ENCODE measurements around the gene ITPKC.

The ITPKC gene

DNA sequence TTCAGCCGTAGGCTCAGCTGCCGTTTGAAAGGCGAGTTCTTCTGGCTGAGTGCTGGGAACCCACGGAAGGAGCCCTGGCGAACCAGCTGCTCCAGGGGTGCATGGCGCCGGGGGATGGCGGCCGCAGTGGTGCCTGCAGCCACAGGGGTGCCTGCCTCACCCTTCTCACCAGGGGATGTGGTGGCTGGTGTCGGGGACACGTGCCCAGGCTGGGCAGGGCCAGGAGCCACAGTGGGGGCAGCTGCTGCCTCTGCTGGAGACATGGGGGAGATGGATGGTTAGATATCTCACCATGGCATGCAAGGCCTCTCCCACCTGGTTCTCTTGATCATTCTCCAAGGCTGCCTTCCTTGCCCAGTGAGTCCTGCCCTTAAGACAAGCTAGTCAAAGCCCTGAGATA lies 43.5 kb upstream of the ITPKC start:
- in situ Hi-C loops (cut with MboI; ENCODE audit: low sequenced_read_pairs, unreplicated experiment) = loop anchor here (25.0 kb wide), 1 partner anchor 489 kb away; no protein-coding TSS in a partner anchor
- no peak for DNase-seq (ENCODE audit: low spot score)

DNA sequence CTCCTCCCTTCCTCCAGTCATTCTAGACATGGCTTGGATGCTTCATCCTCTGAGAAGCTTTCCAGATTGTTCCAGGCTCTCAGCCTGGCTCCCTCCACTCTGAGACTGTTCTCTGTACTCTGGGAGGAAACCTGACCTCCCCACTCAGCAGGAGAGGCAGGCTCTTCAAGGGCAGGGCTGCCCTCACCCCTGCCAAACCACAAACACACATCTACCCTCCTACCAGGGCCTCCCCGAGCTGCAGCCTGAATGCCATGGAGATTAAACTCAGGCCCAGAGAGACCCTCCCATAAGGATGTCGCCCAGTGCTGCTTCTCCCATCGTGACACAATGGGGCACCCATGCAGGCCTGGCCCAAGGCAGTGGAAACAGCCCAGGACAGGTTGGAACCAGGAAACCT lies 42.6 kb upstream of the ITPKC start:
- TF ChIP-seq, protein P1, sequence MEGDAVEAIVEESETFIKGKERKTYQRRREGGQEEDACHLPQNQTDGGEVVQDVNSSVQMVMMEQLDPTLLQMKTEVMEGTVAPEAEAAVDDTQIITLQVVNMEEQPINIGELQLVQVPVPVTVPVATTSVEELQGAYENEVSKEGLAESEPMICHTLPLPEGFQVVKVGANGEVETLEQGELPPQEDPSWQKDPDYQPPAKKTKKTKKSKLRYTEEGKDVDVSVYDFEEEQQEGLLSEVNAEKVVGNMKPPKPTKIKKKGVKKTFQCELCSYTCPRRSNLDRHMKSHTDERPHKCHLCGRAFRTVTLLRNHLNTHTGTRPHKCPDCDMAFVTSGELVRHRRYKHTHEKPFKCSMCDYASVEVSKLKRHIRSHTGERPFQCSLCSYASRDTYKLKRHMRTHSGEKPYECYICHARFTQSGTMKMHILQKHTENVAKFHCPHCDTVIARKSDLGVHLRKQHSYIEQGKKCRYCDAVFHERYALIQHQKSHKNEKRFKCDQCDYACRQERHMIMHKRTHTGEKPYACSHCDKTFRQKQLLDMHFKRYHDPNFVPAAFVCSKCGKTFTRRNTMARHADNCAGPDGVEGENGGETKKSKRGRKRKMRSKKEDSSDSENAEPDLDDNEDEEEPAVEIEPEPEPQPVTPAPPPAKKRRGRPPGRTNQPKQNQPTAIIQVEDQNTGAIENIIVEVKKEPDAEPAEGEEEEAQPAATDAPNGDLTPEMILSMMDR (IDR thresholded peaks at IDR 0.05; ENCODE audit: borderline replicate concordance, control extremely low read depth, extremely low read depth, insufficient read depth, missing control alignments) = no peak
- no peak for DNase-seq (ENCODE audit: low spot score)
- in situ Hi-C loops (cut with MboI; ENCODE audit: low sequenced_read_pairs, unreplicated experiment) = loop anchor here (25.0 kb wide), 1 partner anchor 488 kb away; no protein-coding TSS in a partner anchor

More for the DNA sequence above, 43.5 kb upstream of the ITPKC start:
- TF ChIP-seq, protein P1 (IDR thresholded peaks at IDR 0.05; ENCODE audit: borderline replicate concordance, control extremely low read depth, extremely low read depth, insufficient read depth, missing control alignments) = no peak

DNA sequence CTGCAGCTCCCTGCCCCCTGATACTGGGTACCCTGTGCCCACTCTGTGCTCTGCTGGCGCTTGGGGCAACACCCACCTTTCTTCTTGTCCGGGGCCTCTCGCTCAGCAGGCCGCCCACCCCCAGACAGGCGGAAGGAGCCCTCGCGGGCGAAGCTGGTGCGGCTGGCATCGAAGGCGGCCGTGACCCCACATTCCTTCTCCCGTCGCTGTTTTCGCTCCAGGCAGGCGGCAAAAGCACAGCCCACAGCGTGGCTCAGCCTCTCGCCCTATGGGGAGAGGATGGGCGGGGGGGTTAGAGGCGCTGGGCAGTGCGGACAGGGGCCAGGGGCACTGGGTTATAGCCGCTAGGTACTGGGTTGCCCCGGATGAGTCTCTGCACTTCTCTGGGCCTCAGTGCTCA lies 39.8 kb upstream of the ITPKC start:
- in situ Hi-C loops (cut with MboI; ENCODE audit: low sequenced_read_pairs, unreplicated experiment) = no loop called here
- TF ChIP-seq, protein P1 (IDR thresholded peaks at IDR 0.05; ENCODE audit: borderline replicate concordance, control extremely low read depth, extremely low read depth, insufficient read depth, missing control alignments) = no peak

DNA sequence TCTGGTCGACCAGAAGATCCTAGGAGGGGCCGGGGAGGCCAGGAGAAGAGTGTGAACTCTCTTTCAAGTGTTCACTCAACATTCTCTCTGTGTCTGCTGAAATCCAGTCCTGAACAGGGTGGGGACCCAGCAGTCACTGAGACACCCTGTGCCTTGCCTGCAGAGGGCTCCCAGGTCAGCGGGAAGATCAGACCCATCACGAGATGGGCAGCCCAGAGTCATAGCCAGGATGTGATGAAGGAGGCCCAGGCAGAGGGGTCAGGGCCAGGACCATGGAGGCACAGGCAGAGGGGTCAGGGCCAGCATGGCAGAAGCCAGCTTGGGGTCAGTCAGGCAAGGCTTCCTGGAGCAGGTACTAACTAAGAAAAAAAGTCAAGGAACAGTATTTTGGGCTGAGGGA lies 35.9 kb upstream of the ITPKC start:
- DNase-seq (ENCODE audit: low spot score) = no peak
- TF ChIP-seq, protein P1 (IDR thresholded peaks at IDR 0.05; ENCODE audit: borderline replicate concordance, control extremely low read depth, extremely low read depth, insufficient read depth, missing control alignments) = no peak
- in situ Hi-C loops (cut with MboI; ENCODE audit: low sequenced_read_pairs, unreplicated experiment) = no loop called here

More for the DNA sequence above, 39.8 kb upstream of the ITPKC start:
- DNase-seq (ENCODE audit: low spot score) = no peak

DNA sequence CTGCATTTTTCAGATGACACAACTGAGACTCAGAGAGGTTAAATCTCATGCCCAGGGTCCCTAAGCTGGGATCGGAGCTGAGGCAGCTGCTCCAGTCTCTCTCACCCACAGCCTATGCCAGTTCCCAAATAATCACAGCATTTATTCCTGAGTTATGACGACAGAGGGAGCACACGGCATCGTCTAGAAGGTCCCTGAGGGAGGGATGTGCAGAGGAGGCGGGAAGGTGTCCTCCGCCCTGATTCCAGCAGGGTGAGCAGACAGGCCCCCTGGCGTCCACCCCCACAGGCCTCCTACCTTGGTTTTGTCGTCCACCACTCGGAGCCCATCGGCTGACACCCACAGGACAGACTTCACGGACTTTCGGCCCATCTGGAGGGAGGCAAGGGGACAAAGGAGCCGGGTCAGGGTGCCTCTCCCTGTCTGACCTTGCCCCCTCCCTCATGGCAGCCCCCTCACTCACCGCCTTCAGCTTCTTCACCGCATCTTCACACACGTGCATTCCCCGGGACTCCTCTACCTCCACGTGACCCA lies 34.4 kb upstream of the ITPKC start:
- TF ChIP-seq, protein P1 (IDR thresholded peaks at IDR 0.05; ENCODE audit: borderline replicate concordance, control extremely low read depth, extremely low read depth, insufficient read depth, missing control alignments) = no peak
- in situ Hi-C loops (cut with MboI; ENCODE audit: low sequenced_read_pairs, unreplicated experiment) = no loop called here
- no peak for DNase-seq (ENCODE audit: low spot score)

DNA sequence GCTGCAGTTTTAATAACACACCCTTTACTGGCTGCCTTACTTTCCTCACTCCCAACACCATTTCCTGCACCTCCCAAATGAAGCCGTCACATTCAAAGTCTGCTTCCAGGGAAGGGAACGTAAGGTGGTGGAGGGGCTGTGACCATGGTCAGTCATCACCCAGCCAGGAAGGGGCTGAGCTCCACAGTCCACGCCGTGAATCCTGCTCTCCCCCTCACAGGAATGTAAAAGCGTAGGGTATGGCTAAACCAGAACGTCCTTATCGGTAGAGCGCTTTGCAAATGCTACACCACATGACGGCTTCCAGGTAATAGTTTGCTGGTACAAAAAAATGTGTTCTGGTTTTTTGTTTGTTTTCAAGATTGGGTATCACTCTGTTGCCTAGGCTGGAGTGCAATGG lies 33.5 kb upstream of the ITPKC start:
- DNase-seq (ENCODE audit: low spot score) = no peak
- in situ Hi-C loops (cut with MboI; ENCODE audit: low sequenced_read_pairs, unreplicated experiment) = no loop called here
- TF ChIP-seq, protein P1 (IDR thresholded peaks at IDR 0.05; ENCODE audit: borderline replicate concordance, control extremely low read depth, extremely low read depth, insufficient read depth, missing control alignments) = no peak
